Osteocyte (in vitro differentiated cells): ENCODE data around the gene ARHGAP6. TPM values are rescaled to one million over a fixed set of nuclear protein-coding genes. Genes with fewer than 3 reads are reported as not detected.

ENCODE experiments used
- DNase-seq: peaks from one replicate; pipeline ENCODE4 v3.0.0; 2021; ENCODE audit warnings: mixed read lengths; ENCODE audit not compliant: unreplicated experiment; ENCODE audit errors: extremely low spot score
- H3K27ac Mint-ChIP-seq: one replicate; pipeline ENCODE4 v1.8.0; 2021; ENCODE audit warnings: mild to moderate bottlenecking, mixed read lengths; ENCODE audit not compliant: unreplicated experiment
- H3K27me3 Mint-ChIP-seq: one replicate; pipeline ENCODE4 v1.8.0; 2021; ENCODE audit warnings: mixed read lengths; ENCODE audit not compliant: unreplicated experiment
- H3K36me3 Mint-ChIP-seq: one replicate; pipeline ENCODE4 v1.8.0; 2021; ENCODE audit warnings: mixed read lengths; ENCODE audit not compliant: unreplicated experiment
- H3K4me1 Mint-ChIP-seq: one replicate; pipeline ENCODE4 v1.8.0; 2021; ENCODE audit warnings: mixed read lengths; ENCODE audit not compliant: unreplicated experiment
- H3K4me3 Mint-ChIP-seq: one replicate; pipeline ENCODE4 v1.8.0; 2021; ENCODE audit warnings: mild to moderate bottlenecking, moderate library complexity, mixed read lengths; ENCODE audit not compliant: unreplicated experiment
- H3K9me3 Mint-ChIP-seq: one replicate; pipeline ENCODE4 v1.8.0; 2021; ENCODE audit warnings: mixed read lengths; ENCODE audit not compliant: unreplicated experiment
- CTCF ChIP-seq: fragments of 200-600 bp; sonication (generic); IDR thresholded peaks from 2 replicates; pipeline ENCODE4 v1.5.0; 2021; ENCODE audit warnings: antibody characterized with exemption, mild to moderate bottlenecking, moderate library complexity
- total RNA-seq: library from RNA; stranded (reverse); gene quantifications from 2 replicates; pipeline ENCODE4 v1.2.1, GENCODE V29; 2021

Gene ARHGAP6
- total RNA-seq, 1 donor from 2014 or later = 3.5 TPM

- Mint-ChIP-seq H3K27me3 (no peaks in the 10 kb centered on the region), H3K36me3 (peaks cover 3% of the 10 kb centered on the region), H3K4me3 (no peak overlapping the region), H3K27ac (no peak overlapping the region), H3K9me3 (peaks cover 11% of the 10 kb centered on the region), H3K4me1 (peaks cover 12% of the 10 kb centered on the region)
- DNase-seq = no peak
- TF ChIP-seq CTCF = no peak
Observed at GRCh38 chrX:11190745-11191510, 474.8 kb downstream of the ARHGAP6 start.

- TF ChIP-seq CTCF = no peak
- H3K9me3 Mint-ChIP-seq = peaks cover 11% of the 10 kb centered on the region
- no peak for DNase-seq
- H3K27ac Mint-ChIP-seq = no peak overlapping the region
- peaks cover 3% of the 10 kb centered on the region for H3K36me3 Mint-ChIP-seq
- peaks cover 12% of the 10 kb centered on the region for H3K4me1 Mint-ChIP-seq
- H3K27me3 Mint-ChIP-seq = no peaks in the 10 kb centered on the region
- H3K4me3 Mint-ChIP-seq = no peak overlapping the region
Observed at GRCh38 chrX:11189097-11189496, 476.6 kb downstream of the ARHGAP6 start.

- TF ChIP-seq CTCF = no peak
- H3K4me1 Mint-ChIP-seq = peaks cover 10% of the 10 kb centered on the region
- no peak overlapping the region for H3K27ac Mint-ChIP-seq
- H3K27me3 Mint-ChIP-seq = no peaks in the 10 kb centered on the region
- no peak for DNase-seq
- H3K4me3 Mint-ChIP-seq = no peak overlapping the region
- peaks cover under 1% of the 10 kb centered on the region for H3K36me3 Mint-ChIP-seq
- peaks cover 8% of the 10 kb centered on the region for H3K9me3 Mint-ChIP-seq
Observed at GRCh38 chrX:11188664-11189063, 477.1 kb downstream of the ARHGAP6 start.

- no peak overlapping the region for H3K27ac Mint-ChIP-seq
- H3K27me3 Mint-ChIP-seq = no peaks in the 10 kb centered on the region
- H3K36me3 Mint-ChIP-seq = no peaks in the 10 kb centered on the region
- H3K9me3 Mint-ChIP-seq = peaks cover 7% of the 10 kb centered on the region
- H3K4me1 Mint-ChIP-seq = peaks cover 2% of the 10 kb centered on the region
- TF ChIP-seq CTCF = no peak
- H3K4me3 Mint-ChIP-seq = no peak overlapping the region
- DNase-seq = no peak
Observed at GRCh38 chrX:11187001-11187400, 478.7 kb downstream of the ARHGAP6 start.

GRCh38 chrX:11185861-11186260 lies 479.9 kb downstream of the ARHGAP6 start:
- TF ChIP-seq CTCF = no peak
- no peak overlapping the region for H3K27ac Mint-ChIP-seq
- H3K36me3 Mint-ChIP-seq = no peaks in the 10 kb centered on the region
- no peak overlapping the region for H3K4me3 Mint-ChIP-seq
- DNase-seq = no peak
- H3K4me1 Mint-ChIP-seq = peaks cover 2% of the 10 kb centered on the region
- peaks cover 7% of the 10 kb centered on the region for H3K9me3 Mint-ChIP-seq
- no peaks in the 10 kb centered on the region for H3K27me3 Mint-ChIP-seq
